KMS-11 (cell line): ENCODE results near the gene ZNF99.
"Not testable (repeated sequence)": the region's sequence is repeated elsewhere in the genome, so short reads cannot be mapped to it uniquely, and the experiment has no call there.

Source experiments
- H2AFZ ChIP-seq: fragments of 200-600 bp; sonication (generic); 2 replicates; pipeline ENCODE4 v1.6.1; 2016; ENCODE audit warnings: antibody characterized with exemption, mixed run types, low read depth
- H3K27ac ChIP-seq: fragments of 200-600 bp; sonication (generic); 2 replicates; pipeline ENCODE4 v1.6.1; 2016; ENCODE audit warnings: mild to moderate bottlenecking, mixed run types
- H3K27me3 ChIP-seq: fragments of 200-600 bp; sonication (generic); 2 replicates; pipeline ENCODE4 v1.6.1; 2017; ENCODE audit warnings: mild to moderate bottlenecking, low read depth, mixed run types, moderate library complexity; ENCODE audit not compliant: insufficient read depth
- H3K36me3 ChIP-seq: fragments of 200-600 bp; sonication (generic); 2 replicates; pipeline ENCODE4 v1.6.1; 2017; ENCODE audit warnings: mild to moderate bottlenecking, mixed run types; ENCODE audit not compliant: insufficient read depth
- H3K4me1 ChIP-seq: fragments of 200-600 bp; sonication (generic); 2 replicates; pipeline ENCODE4 v1.6.1; 2016; ENCODE audit warnings: mild to moderate bottlenecking, low read depth, mixed run types; ENCODE audit not compliant: poor library complexity, severe bottlenecking
- H3K4me2 ChIP-seq: fragments of 200-600 bp; sonication (generic); 2 replicates; pipeline ENCODE4 v1.7.0; 2016; ENCODE audit warnings: mild to moderate bottlenecking, mixed run types
- H3K4me3 ChIP-seq: fragments of 200-600 bp; sonication (generic); IDR thresholded peaks from 2 replicates; pipeline ENCODE4 v1.6.1; 2017; ENCODE audit warnings: low read depth, low read length, mixed read lengths; ENCODE audit not compliant: insufficient read depth
- H3K79me2 ChIP-seq: fragments of 200-600 bp; sonication (generic); 2 replicates; pipeline ENCODE4 v1.6.1; 2016; ENCODE audit warnings: low read depth, mixed run types; ENCODE audit not compliant: insufficient read depth
- H3K9ac ChIP-seq: fragments of 200-600 bp; sonication (generic); 2 replicates; pipeline ENCODE4 v1.6.1; 2016; ENCODE audit warnings: mild to moderate bottlenecking, mixed run types
- H4K20me1 ChIP-seq: fragments of 200-600 bp; sonication (generic); 2 replicates; pipeline ENCODE4 v1.6.1; 2016; ENCODE audit warnings: mild to moderate bottlenecking, mixed run types; ENCODE audit not compliant: insufficient read depth
- CTCF ChIP-seq: fragments of 200-600 bp; sonication (generic); conservative IDR thresholded peaks from 2 replicates; pipeline ENCODE4 v1.6.1; 2017; ENCODE audit warnings: low read depth, mild to moderate bottlenecking, antibody characterized with exemption, low read length, moderate library complexity, mixed read lengths

The ZNF99 gene

GRCh38 chr19:22807061-22807835, 23.3 kb upstream of the ZNF99 start:
- Histone ChIP-seq H3K36me3 (no peaks in the 10 kb centered on the region), H3K79me2 (no peaks in the 10 kb centered on the region), H3K4me3 (no peak overlapping the region), H3K27ac (no peak overlapping the region), H3K4me1 (no peaks in the 10 kb centered on the region), H4K20me1 (no peaks in the 10 kb centered on the region), H3K9ac (no peak overlapping the region), H2AFZ (no peak overlapping the region), H3K4me2 (no peak overlapping the region), H3K27me3 (no peaks in the 10 kb centered on the region)
- TF ChIP-seq CTCF = no peak

DNA sequence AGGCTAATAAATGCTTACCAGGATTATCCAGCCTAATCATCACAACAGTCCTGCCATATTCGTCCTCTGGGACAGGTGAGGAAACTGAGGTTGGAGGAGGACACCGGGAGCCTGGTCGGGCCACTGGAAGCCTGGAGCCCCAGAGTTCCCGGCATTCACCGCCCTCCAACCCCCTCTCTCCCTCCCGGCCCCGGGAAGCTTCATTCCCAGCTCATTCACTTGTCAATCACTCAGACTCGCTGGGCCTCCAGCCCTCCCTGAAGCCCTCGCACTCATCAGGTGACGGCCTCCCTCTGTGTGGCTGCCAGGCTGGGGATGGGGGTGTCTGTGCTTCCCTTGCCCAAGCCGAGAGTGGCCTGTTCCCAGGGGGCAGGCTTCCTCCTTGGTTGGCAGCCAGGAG, 22.5 kb upstream of the ZNF99 start:
- Histone ChIP-seq H2AFZ (no peak overlapping the region), H3K4me1 (no peaks in the 10 kb centered on the region), H3K9ac (no peak overlapping the region), H3K4me3 (no peak overlapping the region), H3K27ac (no peak overlapping the region), H3K79me2 (no peaks in the 10 kb centered on the region), H3K36me3 (no peaks in the 10 kb centered on the region), H3K4me2 (no peak overlapping the region), H4K20me1 (no peaks in the 10 kb centered on the region), H3K27me3 (no peaks in the 10 kb centered on the region)
- no peak for TF ChIP-seq CTCF

GRCh38 chr19:22797040-22797439, 13.1 kb upstream of the ZNF99 start:
- H3K9ac ChIP-seq = no peak overlapping the region
- no peak overlapping the region for H3K4me2 ChIP-seq
- H3K79me2 ChIP-seq = no peaks in the 10 kb centered on the region
- no peaks in the 10 kb centered on the region for H3K27me3 ChIP-seq
- H3K4me3 ChIP-seq = no peak overlapping the region
- no peaks in the 10 kb centered on the region for H3K4me1 ChIP-seq
- no peaks in the 10 kb centered on the region for H3K36me3 ChIP-seq
- no peak overlapping the region for H3K27ac ChIP-seq
- H4K20me1 ChIP-seq = no peaks in the 10 kb centered on the region
- H2AFZ ChIP-seq = no peak overlapping the region
- no peak for TF ChIP-seq CTCF

DNA sequence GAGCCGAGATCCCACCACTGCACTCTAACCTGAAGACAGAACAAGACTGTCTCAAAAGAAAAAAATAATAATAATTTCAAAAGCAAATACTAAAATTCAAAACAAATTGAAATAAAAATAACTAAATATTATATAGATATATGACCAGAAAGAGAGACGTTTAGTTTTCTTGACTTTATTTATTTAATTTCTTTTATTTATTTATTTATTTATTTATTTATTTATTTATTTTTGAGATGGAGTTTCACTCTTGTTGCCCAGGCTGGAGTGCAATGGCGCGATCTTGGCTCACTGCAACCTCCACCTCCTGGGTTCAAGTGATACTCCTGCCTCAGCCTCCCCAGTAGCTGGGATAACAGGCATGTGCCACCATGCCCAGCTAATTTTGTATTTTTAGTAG, 8.9 kb upstream of the ZNF99 start:
- H4K20me1 ChIP-seq, H3K9ac ChIP-seq, H2AFZ ChIP-seq, H3K27me3 ChIP-seq, H3K27ac ChIP-seq, H3K36me3 ChIP-seq, H3K4me1 ChIP-seq, H3K4me2 ChIP-seq, H3K79me2 ChIP-seq, H3K4me3 ChIP-seq: not testable (repeated sequence)

- H4K20me1 ChIP-seq = no peaks in the 10 kb centered on the region
- no peaks in the 10 kb centered on the region for H3K4me1 ChIP-seq
- H3K27me3 ChIP-seq = no peaks in the 10 kb centered on the region
- no peak overlapping the region for H3K4me3 ChIP-seq
- H2AFZ ChIP-seq = no peak overlapping the region
- no peaks in the 10 kb centered on the region for H3K36me3 ChIP-seq
- no peak for TF ChIP-seq CTCF
- no peak overlapping the region for H3K27ac ChIP-seq
- H3K79me2 ChIP-seq = no peaks in the 10 kb centered on the region
- H3K4me2 ChIP-seq = no peak overlapping the region
- no peak overlapping the region for H3K9ac ChIP-seq
Observed at GRCh38 chr19:22735911-22736645, 47.9 kb downstream of the ZNF99 start.
